Tibial artery (tissue), 4 donors: ENCODE data around the gene IFIT2.

Experiments used
- DNase-seq, 2 donors: peaks; one replicate each; pipeline ENCODE4 v3.0.0-alpha.2; 2019
- H3K27ac ChIP-seq, 2 donors: fragments of 200-600 bp; sonication (generic) in 1 of 2; 1 replicate in 1 of 2; 2 replicates in 1 of 2; pipeline ENCODE4 v1.5.1; 2018 to 2019; ENCODE audit warnings: mild to moderate bottlenecking in 1 of 2
- H3K27me3 ChIP-seq, 2 donors: fragments of 200-600 bp; sonication (generic) in 1 of 2; one replicate each; pipeline versions ENCODE4 v1.5.1 to v1.6.0; 2016 to 2019
- H3K36me3 ChIP-seq, 3 donors: fragments of 200-600 bp; sonication (generic) in 2 of 3; one replicate each; pipeline ENCODE4 v1.5.1; 2016 to 2019; ENCODE audit warnings: mild to moderate bottlenecking in 2 of 3
- H3K4me1 ChIP-seq, 4 donors: fragments of 200-600 bp; sonication (generic) in 2 of 4; 1 replicate in 3 of 4; 2 replicates in 1 of 4; pipeline ENCODE4 v1.5.1; 2016 to 2019
- H3K4me3 ChIP-seq, 2 donors: fragments of 200-600 bp; sonication (generic) in 1 of 2; 1 replicate in 1 of 2; 2 replicates in 1 of 2; pipeline ENCODE4 v1.5.1; 2018 to 2019; ENCODE audit warnings: mild to moderate bottlenecking in 2 of 2
- H3K9me3 ChIP-seq, 3 donors: fragments of 200-600 bp; sonication (generic) in 1 of 3; one replicate each; pipeline ENCODE4 v1.5.1; 2016 to 2019
- CTCF ChIP-seq, 2 experiments: fragments of 200-600 bp in 1 of 2; fragments of 450-650 bp in 1 of 2; IDR thresholded peaks; one replicate each; pipeline ENCODE4 v1.5.1; 2017 to 2019; ENCODE audit warnings: antibody characterized with exemption in 2 of 2, mild to moderate bottlenecking in 1 of 2, moderate library complexity in 1 of 2
- intact Hi-C: fragments of 100-400 bp; cut with DNase I; formaldehyde crosslinking; loops from one replicate; pipeline ENCODE4 v1.15.0; 2023; ENCODE audit warnings: low total_unique reads

Gene IFIT2

GRCh38 chr10:89266721-89267453, 35.0 kb upstream of the IFIT2 start:
- H3K4me1 ChIP-seq, result peaks cover 0 to 20% (median 12%) of the 10 kb centered on the region in 4 donors
- no peak for TF ChIP-seq CTCF (IDR thresholded peaks at IDR 0.05)
- intact Hi-C loops, result no loop called here
- H3K27me3 ChIP-seq, result no peaks in the 10 kb centered on the region
- H3K27ac ChIP-seq, result no peak overlapping the region
- H3K36me3 ChIP-seq, result no peaks in the 10 kb centered on the region
- H3K9me3 ChIP-seq, result no peaks in the 10 kb centered on the region
- no peak overlapping the region for H3K4me3 ChIP-seq
- DNase-seq, result no peak

- no peak for DNase-seq
- intact Hi-C loops, result no loop called here
- Histone ChIP-seq H3K4me1 (peaks cover 0 to 4% (median 1%) of the 10 kb centered on the region in 4 donors), H3K27ac (no peak overlapping the region), H3K9me3 (no peaks in the 10 kb centered on the region), H3K27me3 (no peaks in the 10 kb centered on the region), H3K36me3 (no peaks in the 10 kb centered on the region), H3K4me3 (no peak overlapping the region)
- no peak for TF ChIP-seq CTCF (IDR thresholded peaks at IDR 0.05)
Observed at GRCh38 chr10:89269433-89270152, 32.3 kb upstream of the IFIT2 start.

GRCh38 chr10:89270153-89270483, 31.7 kb upstream of the IFIT2 start:
- H3K9me3 ChIP-seq, result no peaks in the 10 kb centered on the region

GRCh38 chr10:89271532-89271931, 30.3 kb upstream of the IFIT2 start:
- Histone ChIP-seq H3K27me3 (no peaks in the 10 kb centered on the region), H3K36me3 (no peaks in the 10 kb centered on the region), H3K4me1 (peaks cover 0 to 19% (median 14%) of the 10 kb centered on the region in 4 donors), H3K27ac (no peak overlapping the region), H3K4me3 (no peak overlapping the region), H3K9me3 (no peaks in the 10 kb centered on the region)
- DNase-seq, result no peak
- TF ChIP-seq CTCF (IDR thresholded peaks at IDR 0.05), result no peak
- intact Hi-C loops, result no loop called here

More at GRCh38 chr10:89270153-89270483, 31.7 kb upstream of the IFIT2 start:
- Histone ChIP-seq H3K4me3 (no peak overlapping the region), H3K27me3 (no peaks in the 10 kb centered on the region), H3K27ac (no peak overlapping the region), H3K4me1 (peaks cover 0 to 10% (median 6%) of the 10 kb centered on the region in 4 donors), H3K36me3 (no peaks in the 10 kb centered on the region)
- intact Hi-C loops, result no loop called here
- no peak for TF ChIP-seq CTCF (IDR thresholded peaks at IDR 0.05)
- DNase-seq, result no peak

GRCh38 chr10:89273680-89274079, 28.2 kb upstream of the IFIT2 start:
- Histone ChIP-seq H3K27me3 (no peaks in the 10 kb centered on the region), H3K9me3 (no peaks in the 10 kb centered on the region), H3K4me1 (peaks cover 0 to 37% (median 24%) of the 10 kb centered on the region in 4 donors), H3K36me3 (no peaks in the 10 kb centered on the region), H3K27ac (no peak overlapping the region), H3K4me3 (no peak overlapping the region)
- TF ChIP-seq CTCF (IDR thresholded peaks at IDR 0.05), result no peak
- no peak for DNase-seq
- intact Hi-C loops, result no loop called here
